K562 (cell line): ENCODE measurements around the gene METTL15. TPM values are rescaled to one million over a fixed set of nuclear protein-coding genes. Genes with fewer than 3 reads are reported as not detected.
A peak's percentile ranks its signal among the peaks of the same experiment; 100 is the strongest.

ENCODE experiments used
- ATF1 ChIP-seq, 2 experiments: fragments of 450-650 bp in 1 of 2; IDR thresholded peaks; 2 replicates each; pipeline ENCODE4 v1.6.1; 2016; ENCODE audit warnings: missing compliant biosample characterization in 1 of 2, missing genetic modification characterization in 1 of 2
- BDP1 ChIP-seq: IDR thresholded peaks from 3 replicates; pipeline ENCODE4 v1.6.1; 2011; ENCODE audit not compliant: insufficient read length, insufficient read depth
- BRD4 ChIP-seq: fragments of 200-600 bp; sonication (generic); IDR thresholded peaks from 2 replicates; pipeline ENCODE4 v1.6.1; 2017; ENCODE audit warnings: inconsistent platforms
- CC2D1A ChIP-seq: fragments of 450-650 bp; IDR thresholded peaks from 2 replicates; pipeline ENCODE4 v1.6.1; 2017; ENCODE audit warnings: mild to moderate bottlenecking
- DPF2 ChIP-seq: fragments of 450-650 bp; IDR thresholded peaks from 2 replicates; pipeline ENCODE4 v1.6.1; 2016
- ILK ChIP-seq: fragments of 450-650 bp; IDR thresholded peaks from 2 replicates; pipeline ENCODE4 v1.6.1; 2016; ENCODE audit warnings: missing genetic modification characterization, low read depth, mild to moderate bottlenecking, missing compliant biosample characterization, moderate library complexity, borderline replicate concordance
- KLF16 ChIP-seq: IDR thresholded peaks from 2 replicates; pipeline ENCODE4 v1.6.1; 2016; ENCODE audit warnings: antibody characterized with exemption
- SAFB ChIP-seq: fragments of 200-400 bp; formaldehyde crosslinking; IDR thresholded peaks from 2 replicates; pipeline ENCODE4 v1.6.1; 2017; ENCODE audit warnings: low read depth, low read length, borderline replicate concordance
- ZC3H11A ChIP-seq: IDR thresholded peaks from 2 replicates; pipeline ENCODE4 v1.6.1; 2012; ENCODE audit warnings: low read depth, low read length, improper control_type of control experiment
- ZKSCAN1 ChIP-seq: fragments of 150-350 bp; IDR thresholded peaks from 2 replicates; pipeline ENCODE4 v1.6.1; 2016; ENCODE audit warnings: low read depth, low read length
- ZNF384 ChIP-seq: IDR thresholded peaks from 2 replicates; pipeline ENCODE4 v1.6.1; 2012; ENCODE audit warnings: low read depth, low read length, improper control_type of control experiment
- polyA plus RNA-seq, 8 experiments: library from polyadenylated mRNA; depleted of rRNA in 4 of 8; stranded (reverse) in 5 of 8; unstranded in 3 of 8; fragments of >200 nt; fragmentation: Nextera tagmentation in 2 of 8; fragmentation: Illumina TruSeq in 1 of 8; extraction: Ambion mirVana in 2 of 8; extraction: Trizol in 1 of 8; gene quantifications; 2 replicates each; pipeline versions ENCODE4 v1.2.1 to v1.2.3, GENCODE V29; 2011 to 2014; ENCODE audit warnings: inconsistent platforms in 1 of 8, missing spikeins in 1 of 8
- total RNA-seq, 7 experiments: library from RNA; depleted of rRNA in 6 of 7; stranded (reverse); fragments of >200 nt in 6 of 7; fragmentation: Illumina TruSeq in 2 of 7; extraction: Trizol in 2 of 7; gene quantifications; 2 replicates each; pipeline versions ENCODE4 v1.2.1 to v1.2.3, GENCODE V29; 2011 to 2021; ENCODE audit warnings: low replicate concordance in 1 of 7
- TF ChIP-seq, protein P1 (sequence below): fragments of 200-800 bp; sonication (Bioruptor generic); IDR thresholded peaks from 2 replicates; pipeline ENCODE4 v1.6.1; 2017; ENCODE audit warnings: missing genetic modification characterization, missing compliant biosample characterization
- TF ChIP-seq, protein P2 (sequence below): sonication (generic); formaldehyde crosslinking; IDR thresholded peaks from 2 replicates; pipeline ENCODE4 v1.8.0; 2022; ENCODE audit warnings: missing genetic modification reagents, mild to moderate bottlenecking, moderate library complexity, borderline replicate concordance
- TF ChIP-seq, protein P3 (sequence below): fragments of 250-450 bp; sonication (Bioruptor Pico); IDR thresholded peaks from 2 replicates; pipeline ENCODE4 v1.9.0; 2021; ENCODE audit warnings: mild to moderate bottlenecking, inconsistent platforms
- TF ChIP-seq, protein P4 (sequence below): sonication (generic); formaldehyde crosslinking; IDR thresholded peaks from 2 replicates; pipeline ENCODE4 v1.9.0; 2022; ENCODE audit warnings: mild to moderate bottlenecking, missing genetic modification reagents
- TF ChIP-seq, protein P5 (sequence below), 2 experiments: fragments of 450-650 bp; IDR thresholded peaks; 2 replicates each; pipeline ENCODE4 v1.6.1; 2018; ENCODE audit warnings: mild to moderate bottlenecking in 2 of 2, low read depth in 1 of 2; ENCODE audit not compliant: partially characterized antibody in 2 of 2
- TF ChIP-seq, protein P6 (sequence below): sonication (generic); formaldehyde crosslinking; IDR thresholded peaks from 2 replicates; pipeline ENCODE4 v1.8.1; 2023; ENCODE audit warnings: mild to moderate bottlenecking, missing genetic modification reagents, moderate library complexity

Gene METTL15
- total and polyA plus RNA-seq, 9 of the 15 experiments (the other 6 are each of a cell fraction or from before 2014, with no cell fraction given): 10.7 to 21.7 (median 15.9) TPM

DNA sequence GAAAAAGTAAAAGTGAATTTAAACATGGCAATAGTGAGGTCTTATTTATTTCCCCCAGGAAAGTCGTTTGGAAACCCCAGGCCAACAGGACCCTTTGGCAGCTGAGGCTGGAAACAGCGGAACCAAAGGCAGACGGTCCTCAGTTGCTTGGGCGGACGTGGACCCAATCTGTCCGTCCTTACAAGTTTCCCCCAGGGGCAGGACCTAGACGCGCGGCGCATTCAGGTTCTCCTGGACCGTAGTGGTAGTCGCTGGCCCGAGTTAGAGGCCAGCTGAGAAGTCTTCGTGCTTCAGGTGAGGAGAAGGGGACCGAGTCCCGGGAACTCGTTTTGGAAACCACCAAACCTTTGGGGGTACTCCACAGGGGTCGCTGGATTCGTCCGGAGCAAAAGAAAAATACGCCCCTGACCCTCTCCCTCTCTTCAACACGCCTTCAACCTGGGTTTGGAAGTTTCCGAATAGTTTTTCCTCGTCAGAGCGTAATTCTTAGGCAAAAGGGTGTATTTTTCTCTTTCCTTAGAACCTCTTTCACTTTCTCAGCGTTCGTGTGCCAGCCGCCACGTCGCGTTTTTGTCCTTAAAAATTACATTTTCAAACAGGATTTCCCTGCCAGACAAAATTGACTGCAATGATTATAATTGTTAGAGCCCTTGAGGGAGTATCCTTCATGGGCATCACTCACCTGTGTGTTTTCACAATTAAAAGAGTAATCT, 2.1 kb downstream of the METTL15 start (continued):
- TF ChIP-seq, protein P1, sequence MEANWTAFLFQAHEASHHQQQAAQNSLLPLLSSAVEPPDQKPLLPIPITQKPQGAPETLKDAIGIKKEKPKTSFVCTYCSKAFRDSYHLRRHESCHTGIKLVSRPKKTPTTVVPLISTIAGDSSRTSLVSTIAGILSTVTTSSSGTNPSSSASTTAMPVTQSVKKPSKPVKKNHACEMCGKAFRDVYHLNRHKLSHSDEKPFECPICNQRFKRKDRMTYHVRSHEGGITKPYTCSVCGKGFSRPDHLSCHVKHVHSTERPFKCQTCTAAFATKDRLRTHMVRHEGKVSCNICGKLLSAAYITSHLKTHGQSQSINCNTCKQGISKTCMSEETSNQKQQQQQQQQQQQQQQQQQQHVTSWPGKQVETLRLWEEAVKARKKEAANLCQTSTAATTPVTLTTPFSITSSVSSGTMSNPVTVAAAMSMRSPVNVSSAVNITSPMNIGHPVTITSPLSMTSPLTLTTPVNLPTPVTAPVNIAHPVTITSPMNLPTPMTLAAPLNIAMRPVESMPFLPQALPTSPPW: no peak
- TF ChIP-seq ZKSCAN1 (peak; percentile 59; the same call in 1 of the 2 replicates), ATF1 (CRISPR knock-in tag; IDR thresholded peaks at IDR 0.05) (no peak), ATF1 (tag; IDR thresholded peaks at IDR 0.05) (peak; percentile 62), DPF2 (0 out of 2 replicates have a peak, but pooled peaks have one; percentile 22), SAFB (no peak), ZC3H11A (peak; percentile 73; the same call in 1 of the 2 replicates), KLF16 (no peak), CC2D1A (no peak), ZNF384 (no peak), ILK (tag) (no peak), BDP1 (no peak), BRD4 (no peak)
- TF ChIP-seq, protein P2, sequence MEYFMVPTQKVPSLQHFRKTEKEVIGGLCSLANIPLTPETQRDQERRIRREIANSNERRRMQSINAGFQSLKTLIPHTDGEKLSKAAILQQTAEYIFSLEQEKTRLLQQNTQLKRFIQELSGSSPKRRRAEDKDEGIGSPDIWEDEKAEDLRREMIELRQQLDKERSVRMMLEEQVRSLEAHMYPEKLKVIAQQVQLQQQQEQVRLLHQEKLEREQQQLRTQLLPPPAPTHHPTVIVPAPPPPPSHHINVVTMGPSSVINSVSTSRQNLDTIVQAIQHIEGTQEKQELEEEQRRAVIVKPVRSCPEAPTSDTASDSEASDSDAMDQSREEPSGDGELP (CRISPR knock-in tag): peak; percentile 75
- TF ChIP-seq, protein P3, sequence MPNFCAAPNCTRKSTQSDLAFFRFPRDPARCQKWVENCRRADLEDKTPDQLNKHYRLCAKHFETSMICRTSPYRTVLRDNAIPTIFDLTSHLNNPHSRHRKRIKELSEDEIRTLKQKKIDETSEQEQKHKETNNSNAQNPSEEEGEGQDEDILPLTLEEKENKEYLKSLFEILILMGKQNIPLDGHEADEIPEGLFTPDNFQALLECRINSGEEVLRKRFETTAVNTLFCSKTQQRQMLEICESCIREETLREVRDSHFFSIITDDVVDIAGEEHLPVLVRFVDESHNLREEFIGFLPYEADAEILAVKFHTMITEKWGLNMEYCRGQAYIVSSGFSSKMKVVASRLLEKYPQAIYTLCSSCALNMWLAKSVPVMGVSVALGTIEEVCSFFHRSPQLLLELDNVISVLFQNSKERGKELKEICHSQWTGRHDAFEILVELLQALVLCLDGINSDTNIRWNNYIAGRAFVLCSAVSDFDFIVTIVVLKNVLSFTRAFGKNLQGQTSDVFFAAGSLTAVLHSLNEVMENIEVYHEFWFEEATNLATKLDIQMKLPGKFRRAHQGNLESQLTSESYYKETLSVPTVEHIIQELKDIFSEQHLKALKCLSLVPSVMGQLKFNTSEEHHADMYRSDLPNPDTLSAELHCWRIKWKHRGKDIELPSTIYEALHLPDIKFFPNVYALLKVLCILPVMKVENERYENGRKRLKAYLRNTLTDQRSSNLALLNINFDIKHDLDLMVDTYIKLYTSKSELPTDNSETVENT (CRISPR knock-in tag): no peak
- TF ChIP-seq, protein P4, sequence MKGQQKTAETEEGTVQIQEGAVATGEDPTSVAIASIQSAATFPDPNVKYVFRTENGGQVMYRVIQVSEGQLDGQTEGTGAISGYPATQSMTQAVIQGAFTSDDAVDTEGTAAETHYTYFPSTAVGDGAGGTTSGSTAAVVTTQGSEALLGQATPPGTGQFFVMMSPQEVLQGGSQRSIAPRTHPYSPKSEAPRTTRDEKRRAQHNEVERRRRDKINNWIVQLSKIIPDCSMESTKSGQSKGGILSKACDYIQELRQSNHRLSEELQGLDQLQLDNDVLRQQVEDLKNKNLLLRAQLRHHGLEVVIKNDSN (CRISPR knock-in tag): no peak
- TF ChIP-seq, protein P5, sequence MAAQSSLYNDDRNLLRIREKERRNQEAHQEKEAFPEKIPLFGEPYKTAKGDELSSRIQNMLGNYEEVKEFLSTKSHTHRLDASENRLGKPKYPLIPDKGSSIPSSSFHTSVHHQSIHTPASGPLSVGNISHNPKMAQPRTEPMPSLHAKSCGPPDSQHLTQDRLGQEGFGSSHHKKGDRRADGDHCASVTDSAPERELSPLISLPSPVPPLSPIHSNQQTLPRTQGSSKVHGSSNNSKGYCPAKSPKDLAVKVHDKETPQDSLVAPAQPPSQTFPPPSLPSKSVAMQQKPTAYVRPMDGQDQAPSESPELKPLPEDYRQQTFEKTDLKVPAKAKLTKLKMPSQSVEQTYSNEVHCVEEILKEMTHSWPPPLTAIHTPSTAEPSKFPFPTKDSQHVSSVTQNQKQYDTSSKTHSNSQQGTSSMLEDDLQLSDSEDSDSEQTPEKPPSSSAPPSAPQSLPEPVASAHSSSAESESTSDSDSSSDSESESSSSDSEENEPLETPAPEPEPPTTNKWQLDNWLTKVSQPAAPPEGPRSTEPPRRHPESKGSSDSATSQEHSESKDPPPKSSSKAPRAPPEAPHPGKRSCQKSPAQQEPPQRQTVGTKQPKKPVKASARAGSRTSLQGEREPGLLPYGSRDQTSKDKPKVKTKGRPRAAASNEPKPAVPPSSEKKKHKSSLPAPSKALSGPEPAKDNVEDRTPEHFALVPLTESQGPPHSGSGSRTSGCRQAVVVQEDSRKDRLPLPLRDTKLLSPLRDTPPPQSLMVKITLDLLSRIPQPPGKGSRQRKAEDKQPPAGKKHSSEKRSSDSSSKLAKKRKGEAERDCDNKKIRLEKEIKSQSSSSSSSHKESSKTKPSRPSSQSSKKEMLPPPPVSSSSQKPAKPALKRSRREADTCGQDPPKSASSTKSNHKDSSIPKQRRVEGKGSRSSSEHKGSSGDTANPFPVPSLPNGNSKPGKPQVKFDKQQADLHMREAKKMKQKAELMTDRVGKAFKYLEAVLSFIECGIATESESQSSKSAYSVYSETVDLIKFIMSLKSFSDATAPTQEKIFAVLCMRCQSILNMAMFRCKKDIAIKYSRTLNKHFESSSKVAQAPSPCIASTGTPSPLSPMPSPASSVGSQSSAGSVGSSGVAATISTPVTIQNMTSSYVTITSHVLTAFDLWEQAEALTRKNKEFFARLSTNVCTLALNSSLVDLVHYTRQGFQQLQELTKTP (IDR thresholded peaks at IDR 0.05; ENCODE audit: low read depth in 1 of 2, partially characterized antibody in 2 of 2): peak; percentile 62 to 72
- TF ChIP-seq, protein P6, sequence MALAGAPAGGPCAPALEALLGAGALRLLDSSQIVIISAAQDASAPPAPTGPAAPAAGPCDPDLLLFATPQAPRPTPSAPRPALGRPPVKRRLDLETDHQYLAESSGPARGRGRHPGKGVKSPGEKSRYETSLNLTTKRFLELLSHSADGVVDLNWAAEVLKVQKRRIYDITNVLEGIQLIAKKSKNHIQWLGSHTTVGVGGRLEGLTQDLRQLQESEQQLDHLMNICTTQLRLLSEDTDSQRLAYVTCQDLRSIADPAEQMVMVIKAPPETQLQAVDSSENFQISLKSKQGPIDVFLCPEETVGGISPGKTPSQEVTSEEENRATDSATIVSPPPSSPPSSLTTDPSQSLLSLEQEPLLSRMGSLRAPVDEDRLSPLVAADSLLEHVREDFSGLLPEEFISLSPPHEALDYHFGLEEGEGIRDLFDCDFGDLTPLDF: no peak
